Neural cell (in vitro differentiated cells): ENCODE measurements around the gene HMOX2. TPM values are rescaled to one million over a fixed set of nuclear protein-coding genes. Genes with fewer than 3 reads are reported as not detected.

ENCODE experiments used
- H2AFZ ChIP-seq: fragments of 200-600, 300-800 bp; sonication (generic), shearing (Covaris generic); 2 replicates; pipeline ENCODE4 v1.6.0; 2014; ENCODE audit warnings: low read depth, mild to moderate bottlenecking, antibody characterized with exemption, low read length, moderate library complexity
- H3F3A ChIP-seq: fragments of 200-600 bp; shearing (Covaris generic); 2 replicates; pipeline ENCODE4 v1.6.1; 2016; ENCODE audit warnings: mild to moderate bottlenecking, moderate library complexity, mixed read lengths, antibody characterized with exemption, low read length; ENCODE audit not compliant: insufficient read depth, poor library complexity, severe bottlenecking
- H3K27ac ChIP-seq: fragments of 200-600, 300-800 bp; sonication (generic), shearing (Covaris generic); 2 replicates; pipeline ENCODE4 v1.5.1; 2014; ENCODE audit warnings: mild to moderate bottlenecking, low read length, moderate library complexity
- H3K27me3 ChIP-seq: fragments of 300-800, 200-600 bp; sonication (generic), shearing (Covaris generic); 2 replicates; pipeline ENCODE4 v1.6.0; 2014; ENCODE audit warnings: mild to moderate bottlenecking, low read depth, low read length, moderate library complexity; ENCODE audit not compliant: insufficient read depth
- H3K36me3 ChIP-seq: fragments of 300-800, 200-600 bp; sonication (generic), shearing (Covaris generic); 2 replicates; pipeline ENCODE4 v1.5.1; 2014; ENCODE audit warnings: mild to moderate bottlenecking, antibody characterized with exemption, low read length, moderate library complexity; ENCODE audit not compliant: insufficient read depth
- H3K4me2 ChIP-seq: fragments of 300-800, 200-600 bp; sonication (generic), shearing (Covaris generic); 2 replicates; pipeline ENCODE4 v1.6.0; 2014; ENCODE audit warnings: mild to moderate bottlenecking, low read length
- H3K4me3 ChIP-seq: fragments of 300-800, 200-600 bp; sonication (generic), shearing (Covaris generic); 2 replicates; pipeline ENCODE4 v1.5.1; 2014; ENCODE audit warnings: mild to moderate bottlenecking, low read length, moderate library complexity
- H3K79me2 ChIP-seq: fragments of 200-600 bp; shearing (Covaris generic); replicated peaks from 2 replicates; pipeline ENCODE4 v1.6.0; 2014; ENCODE audit warnings: mild to moderate bottlenecking, low read length, moderate library complexity; ENCODE audit not compliant: insufficient read depth
- H3K9ac ChIP-seq: fragments of 300-800, 200-600 bp; sonication (generic), shearing (Covaris generic); 2 replicates; pipeline ENCODE4 v1.6.1; 2016; ENCODE audit warnings: mild to moderate bottlenecking, low read length, mixed read lengths
- H3K9me2 ChIP-seq: fragments of 200-600 bp; shearing (Covaris generic); 2 replicates; pipeline ENCODE4 v1.6.1; 2016; ENCODE audit warnings: mild to moderate bottlenecking, low read length, mixed read lengths; ENCODE audit not compliant: insufficient read depth
- H3K9me3 ChIP-seq: fragments of 200-600, 300-800 bp; sonication (generic), shearing (Covaris generic); 2 replicates; pipeline ENCODE4 v1.6.1; 2016; ENCODE audit warnings: mild to moderate bottlenecking, mixed run types, low read length, moderate library complexity, mixed read lengths
- H4K20me1 ChIP-seq: fragments of 200-600 bp; shearing (Covaris generic); 2 replicates; pipeline ENCODE4 v1.6.1; 2016; ENCODE audit warnings: mild to moderate bottlenecking, mixed run types; ENCODE audit not compliant: insufficient read depth
- EP300 ChIP-seq: fragments of 450-650 bp; conservative IDR thresholded peaks from 2 replicates; pipeline ENCODE4 v1.6.1; 2014; ENCODE audit warnings: antibody characterized with exemption, mild to moderate bottlenecking, moderate library complexity; ENCODE audit not compliant: poor library complexity, severe bottlenecking
- EZH2 ChIP-seq: fragments of 200-600, 300-800 bp; shearing (Covaris generic), sonication (generic); IDR thresholded peaks from 2 replicates; pipeline ENCODE4 v1.6.1; 2014; ENCODE audit warnings: antibody characterized with exemption, low read length, borderline replicate concordance, mild to moderate bottlenecking; ENCODE audit not compliant: insufficient read depth, poor library complexity, severe bottlenecking
- MXI1 ChIP-seq: fragments of 450-650 bp; conservative IDR thresholded peaks from 2 replicates; pipeline ENCODE4 v1.6.1; 2014; ENCODE audit warnings: antibody characterized with exemption, mild to moderate bottlenecking; ENCODE audit not compliant: poor library complexity, severe bottlenecking
- POLR2AphosphoS5 ChIP-seq: IDR thresholded peaks from 2 replicates; pipeline ENCODE4 v1.6.1; 2012
- RAD21 ChIP-seq: fragments of 450-650 bp; conservative IDR thresholded peaks from 2 replicates; pipeline ENCODE4 v1.6.1; 2014; ENCODE audit warnings: antibody characterized with exemption, mild to moderate bottlenecking, moderate library complexity
- SMC3 ChIP-seq: fragments of 450-650 bp; conservative IDR thresholded peaks from 2 replicates; pipeline ENCODE4 v1.6.1; 2014; ENCODE audit warnings: antibody characterized with exemption, mild to moderate bottlenecking, moderate library complexity; ENCODE audit not compliant: poor library complexity
- TAF1 ChIP-seq: IDR thresholded peaks from 2 replicates; pipeline ENCODE4 v1.6.1; 2012; ENCODE audit warnings: low read depth
- polyA plus RNA-seq: library from polyadenylated mRNA; depleted of rRNA; stranded (reverse); fragments of >200 nt; gene quantifications from 2 replicates; pipeline ENCODE4 v1.2.3, GENCODE V29; 2014
- TF ChIP-seq, protein P1 (sequence below): fragments of 450-650 bp; IDR thresholded peaks from 2 replicates; pipeline ENCODE4 v1.5.1; 2014; ENCODE audit warnings: antibody characterized with exemption, mild to moderate bottlenecking, moderate library complexity; ENCODE audit not compliant: poor library complexity, severe bottlenecking
- TF ChIP-seq, protein P2 (sequence below): IDR thresholded peaks from 2 replicates; pipeline ENCODE4 v1.6.1; 2012; ENCODE audit warnings: borderline replicate concordance

The HMOX2 gene
- polyA plus RNA-seq, 1 donor from 2014 or later: 79.4 TPM

DNA sequence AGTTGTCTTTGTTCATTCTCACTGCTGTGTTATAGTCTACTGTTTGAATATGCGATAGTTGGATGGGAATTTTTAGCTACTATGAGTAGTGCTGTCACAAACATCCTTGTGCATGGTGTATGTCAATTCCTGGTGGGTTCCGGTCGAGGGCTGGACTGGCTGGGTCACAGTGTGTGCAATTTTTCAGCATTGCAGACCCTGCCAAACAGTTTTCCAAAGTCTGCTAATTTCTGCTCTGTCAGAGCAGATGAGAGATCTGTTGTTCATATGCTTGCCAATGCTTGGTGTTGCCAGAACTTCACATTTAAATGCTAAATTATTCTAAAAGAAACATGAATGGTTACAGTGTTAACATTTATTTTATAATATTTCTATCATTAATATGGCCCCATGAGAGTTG, 76.3 kb downstream of the HMOX2 start:
- TF ChIP-seq, protein P1, sequence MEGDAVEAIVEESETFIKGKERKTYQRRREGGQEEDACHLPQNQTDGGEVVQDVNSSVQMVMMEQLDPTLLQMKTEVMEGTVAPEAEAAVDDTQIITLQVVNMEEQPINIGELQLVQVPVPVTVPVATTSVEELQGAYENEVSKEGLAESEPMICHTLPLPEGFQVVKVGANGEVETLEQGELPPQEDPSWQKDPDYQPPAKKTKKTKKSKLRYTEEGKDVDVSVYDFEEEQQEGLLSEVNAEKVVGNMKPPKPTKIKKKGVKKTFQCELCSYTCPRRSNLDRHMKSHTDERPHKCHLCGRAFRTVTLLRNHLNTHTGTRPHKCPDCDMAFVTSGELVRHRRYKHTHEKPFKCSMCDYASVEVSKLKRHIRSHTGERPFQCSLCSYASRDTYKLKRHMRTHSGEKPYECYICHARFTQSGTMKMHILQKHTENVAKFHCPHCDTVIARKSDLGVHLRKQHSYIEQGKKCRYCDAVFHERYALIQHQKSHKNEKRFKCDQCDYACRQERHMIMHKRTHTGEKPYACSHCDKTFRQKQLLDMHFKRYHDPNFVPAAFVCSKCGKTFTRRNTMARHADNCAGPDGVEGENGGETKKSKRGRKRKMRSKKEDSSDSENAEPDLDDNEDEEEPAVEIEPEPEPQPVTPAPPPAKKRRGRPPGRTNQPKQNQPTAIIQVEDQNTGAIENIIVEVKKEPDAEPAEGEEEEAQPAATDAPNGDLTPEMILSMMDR: no peak
- no peak for TF ChIP-seq TAF1
- no peak for TF ChIP-seq RAD21
- no peak for TF ChIP-seq MXI1
- no peak for TF ChIP-seq SMC3
- TF ChIP-seq POLR2AphosphoS5: no peak
- no peak for TF ChIP-seq EP300
- TF ChIP-seq, protein P2, sequence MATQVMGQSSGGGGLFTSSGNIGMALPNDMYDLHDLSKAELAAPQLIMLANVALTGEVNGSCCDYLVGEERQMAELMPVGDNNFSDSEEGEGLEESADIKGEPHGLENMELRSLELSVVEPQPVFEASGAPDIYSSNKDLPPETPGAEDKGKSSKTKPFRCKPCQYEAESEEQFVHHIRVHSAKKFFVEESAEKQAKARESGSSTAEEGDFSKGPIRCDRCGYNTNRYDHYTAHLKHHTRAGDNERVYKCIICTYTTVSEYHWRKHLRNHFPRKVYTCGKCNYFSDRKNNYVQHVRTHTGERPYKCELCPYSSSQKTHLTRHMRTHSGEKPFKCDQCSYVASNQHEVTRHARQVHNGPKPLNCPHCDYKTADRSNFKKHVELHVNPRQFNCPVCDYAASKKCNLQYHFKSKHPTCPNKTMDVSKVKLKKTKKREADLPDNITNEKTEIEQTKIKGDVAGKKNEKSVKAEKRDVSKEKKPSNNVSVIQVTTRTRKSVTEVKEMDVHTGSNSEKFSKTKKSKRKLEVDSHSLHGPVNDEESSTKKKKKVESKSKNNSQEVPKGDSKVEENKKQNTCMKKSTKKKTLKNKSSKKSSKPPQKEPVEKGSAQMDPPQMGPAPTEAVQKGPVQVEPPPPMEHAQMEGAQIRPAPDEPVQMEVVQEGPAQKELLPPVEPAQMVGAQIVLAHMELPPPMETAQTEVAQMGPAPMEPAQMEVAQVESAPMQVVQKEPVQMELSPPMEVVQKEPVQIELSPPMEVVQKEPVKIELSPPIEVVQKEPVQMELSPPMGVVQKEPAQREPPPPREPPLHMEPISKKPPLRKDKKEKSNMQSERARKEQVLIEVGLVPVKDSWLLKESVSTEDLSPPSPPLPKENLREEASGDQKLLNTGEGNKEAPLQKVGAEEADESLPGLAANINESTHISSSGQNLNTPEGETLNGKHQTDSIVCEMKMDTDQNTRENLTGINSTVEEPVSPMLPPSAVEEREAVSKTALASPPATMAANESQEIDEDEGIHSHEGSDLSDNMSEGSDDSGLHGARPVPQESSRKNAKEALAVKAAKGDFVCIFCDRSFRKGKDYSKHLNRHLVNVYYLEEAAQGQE: no peak
- TF ChIP-seq EZH2: no peak
- no peak overlapping the region for H3K27ac ChIP-seq

DNA sequence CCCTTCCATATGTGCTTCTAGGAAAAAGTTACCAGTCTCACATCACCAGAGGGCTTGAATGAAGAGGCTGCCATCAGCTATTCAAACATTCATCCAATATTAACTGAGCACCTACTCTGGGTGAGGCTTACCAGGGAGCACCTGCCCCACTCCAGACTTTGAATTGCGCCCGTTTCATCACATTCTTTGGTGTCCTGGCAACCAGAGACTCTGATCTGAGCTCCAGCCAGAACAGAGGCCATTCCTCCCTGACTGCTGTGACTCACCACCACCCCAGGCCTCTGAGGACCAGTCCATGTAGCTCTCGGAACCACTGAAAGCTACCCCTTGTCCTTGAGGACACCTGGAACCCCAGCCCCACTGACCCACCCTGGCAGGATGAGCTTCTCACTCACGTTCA, 79.9 kb downstream of the HMOX2 start, which contains the start of gene C16orf96:
Gene C16orf96 (plus strand): TSS at position 229 of the 400 bp plus-strand sequence. CDS start 150 bp downstream, at position 379.
- Histone ChIP-seq H3K27me3 (no peaks in the 10 kb centered on the region), H3K36me3 (no peaks in the 10 kb centered on the region), H3F3A (no peaks in the 10 kb centered on the region), H3K79me2 (no peaks in the 10 kb centered on the region), H3K4me2 (no peak within 1 kb of the TSS), H3K27ac (no peak within 1 kb of the TSS), H2AFZ (no peak within 1 kb of the TSS), H3K4me3 (no peak within 1 kb of the TSS), H3K9ac (no peak within 1 kb of the TSS), H4K20me1 (no peaks in the 10 kb centered on the region), H3K9me3 (no peaks in the 10 kb centered on the region), H3K9me2 (no peaks in the 10 kb centered on the region)
- TF ChIP-seq SMC3 (no peak), RAD21 (no peak), POLR2AphosphoS5 (no peak)
- TF ChIP-seq, protein P2: no peak
- TF ChIP-seq, protein P1: no peak

More for the DNA sequence above, 76.3 kb downstream of the HMOX2 start:
- H3K27me3 ChIP-seq: no peaks in the 10 kb centered on the region
- H3K9me3 ChIP-seq: no peaks in the 10 kb centered on the region
- H3K9me2 ChIP-seq: no peaks in the 10 kb centered on the region
- H3K4me2 ChIP-seq: no peak overlapping the region
- no peak overlapping the region for H3K9ac ChIP-seq
- H3K79me2 ChIP-seq: no peaks in the 10 kb centered on the region
- H4K20me1 ChIP-seq: no peaks in the 10 kb centered on the region
- no peak overlapping the region for H2AFZ ChIP-seq
- H3K36me3 ChIP-seq: no peaks in the 10 kb centered on the region
- H3F3A ChIP-seq: no peaks in the 10 kb centered on the region
- H3K4me3 ChIP-seq: no peak overlapping the region
